ENCODE measurements around the gene APBA1.

The APBA1 gene

GRCh38 chr9:69527454-69527853 is 144.7 kb downstream of the APBA1 start:
- no peak overlapping the region for H3K27ac ChIP-seq (ENCODE audit: low read depth, low read length)
- no peaks in the 10 kb centered on the region for H3K27me3 ChIP-seq (ENCODE audit: control insufficient read depth, low read length)
- no peaks in the 10 kb centered on the region for H3F3A ChIP-seq (ENCODE audit: control insufficient read depth, insufficient read depth)
- no peaks in the 10 kb centered on the region for H3K4me1 ChIP-seq (ENCODE audit: control insufficient read depth, low read length)
- H3K79me2 ChIP-seq (ENCODE audit: control insufficient read depth, low read length), result no peaks in the 10 kb centered on the region
- no peak overlapping the region for H3K4me2 ChIP-seq (ENCODE audit: low read length)
- H3K9me2 ChIP-seq (replicated peaks; ENCODE audit: control insufficient read depth, low read length), result no peaks in the 10 kb centered on the region
- no peaks in the 10 kb centered on the region for H3K9me3 ChIP-seq (ENCODE audit: control insufficient read depth, insufficient read depth, low read length)
- H3K36me3 ChIP-seq (ENCODE audit: control insufficient read depth, low read length), result no peaks in the 10 kb centered on the region
- no peaks in the 10 kb centered on the region for H4K20me1 ChIP-seq (ENCODE audit: control insufficient read depth, insufficient read depth, low read depth, low read length)
- TF ChIP-seq, protein P1, sequence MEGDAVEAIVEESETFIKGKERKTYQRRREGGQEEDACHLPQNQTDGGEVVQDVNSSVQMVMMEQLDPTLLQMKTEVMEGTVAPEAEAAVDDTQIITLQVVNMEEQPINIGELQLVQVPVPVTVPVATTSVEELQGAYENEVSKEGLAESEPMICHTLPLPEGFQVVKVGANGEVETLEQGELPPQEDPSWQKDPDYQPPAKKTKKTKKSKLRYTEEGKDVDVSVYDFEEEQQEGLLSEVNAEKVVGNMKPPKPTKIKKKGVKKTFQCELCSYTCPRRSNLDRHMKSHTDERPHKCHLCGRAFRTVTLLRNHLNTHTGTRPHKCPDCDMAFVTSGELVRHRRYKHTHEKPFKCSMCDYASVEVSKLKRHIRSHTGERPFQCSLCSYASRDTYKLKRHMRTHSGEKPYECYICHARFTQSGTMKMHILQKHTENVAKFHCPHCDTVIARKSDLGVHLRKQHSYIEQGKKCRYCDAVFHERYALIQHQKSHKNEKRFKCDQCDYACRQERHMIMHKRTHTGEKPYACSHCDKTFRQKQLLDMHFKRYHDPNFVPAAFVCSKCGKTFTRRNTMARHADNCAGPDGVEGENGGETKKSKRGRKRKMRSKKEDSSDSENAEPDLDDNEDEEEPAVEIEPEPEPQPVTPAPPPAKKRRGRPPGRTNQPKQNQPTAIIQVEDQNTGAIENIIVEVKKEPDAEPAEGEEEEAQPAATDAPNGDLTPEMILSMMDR (IDR thresholded peaks at IDR 0.05; ENCODE audit: low read depth, low read length, poor library complexity, severe bottlenecking), result no peak
- TF ChIP-seq EZH2phosphoT487 (IDR thresholded peaks at IDR 0.05; ENCODE audit: borderline replicate concordance, low read length), result no peak
- H3K4me3 ChIP-seq (ENCODE audit: low read length), result no peak overlapping the region

DNA sequence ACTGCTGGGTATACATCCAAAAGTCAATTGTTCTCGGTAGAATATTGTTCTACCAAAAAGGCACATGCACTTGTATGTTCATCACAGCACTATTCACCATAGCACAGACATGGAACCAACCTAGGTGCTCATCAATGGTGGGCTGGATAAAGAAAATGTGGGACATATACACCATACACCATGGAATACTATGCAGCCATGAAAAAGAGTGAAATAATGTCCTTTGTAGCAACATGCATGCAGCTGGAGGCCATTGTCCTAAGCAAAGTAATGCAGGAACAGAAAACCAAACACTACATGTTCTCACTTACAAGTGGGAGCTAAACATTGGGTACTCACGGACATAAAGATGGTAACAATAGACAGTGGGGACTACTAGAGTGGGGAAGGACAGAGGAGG is 145.5 kb downstream of the APBA1 start:
- Histone ChIP-seq H3K4me3 (ENCODE audit: low read length) (no peak overlapping the region), H3K27me3 (ENCODE audit: control insufficient read depth, low read length) (no peaks in the 10 kb centered on the region), H3K4me2 (ENCODE audit: low read length) (no peak overlapping the region), H3F3A (ENCODE audit: control insufficient read depth, insufficient read depth) (no peaks in the 10 kb centered on the region), H3K27ac (ENCODE audit: low read depth, low read length) (no peak overlapping the region), H3K4me1 (ENCODE audit: control insufficient read depth, low read length) (no peaks in the 10 kb centered on the region), H3K9me3 (ENCODE audit: control insufficient read depth, insufficient read depth, low read length) (no peaks in the 10 kb centered on the region), H3K9me2 (replicated peaks; ENCODE audit: control insufficient read depth, low read length) (no peaks in the 10 kb centered on the region), H3K79me2 (ENCODE audit: control insufficient read depth, low read length) (no peaks in the 10 kb centered on the region), H3K36me3 (ENCODE audit: control insufficient read depth, low read length) (no peaks in the 10 kb centered on the region), H4K20me1 (ENCODE audit: control insufficient read depth, insufficient read depth, low read depth, low read length) (no peaks in the 10 kb centered on the region)
- TF ChIP-seq EZH2phosphoT487 (IDR thresholded peaks at IDR 0.05; ENCODE audit: borderline replicate concordance, low read length), result no peak
- TF ChIP-seq, protein P1 (IDR thresholded peaks at IDR 0.05; ENCODE audit: low read depth, low read length, poor library complexity, severe bottlenecking), result no peak

DNA sequence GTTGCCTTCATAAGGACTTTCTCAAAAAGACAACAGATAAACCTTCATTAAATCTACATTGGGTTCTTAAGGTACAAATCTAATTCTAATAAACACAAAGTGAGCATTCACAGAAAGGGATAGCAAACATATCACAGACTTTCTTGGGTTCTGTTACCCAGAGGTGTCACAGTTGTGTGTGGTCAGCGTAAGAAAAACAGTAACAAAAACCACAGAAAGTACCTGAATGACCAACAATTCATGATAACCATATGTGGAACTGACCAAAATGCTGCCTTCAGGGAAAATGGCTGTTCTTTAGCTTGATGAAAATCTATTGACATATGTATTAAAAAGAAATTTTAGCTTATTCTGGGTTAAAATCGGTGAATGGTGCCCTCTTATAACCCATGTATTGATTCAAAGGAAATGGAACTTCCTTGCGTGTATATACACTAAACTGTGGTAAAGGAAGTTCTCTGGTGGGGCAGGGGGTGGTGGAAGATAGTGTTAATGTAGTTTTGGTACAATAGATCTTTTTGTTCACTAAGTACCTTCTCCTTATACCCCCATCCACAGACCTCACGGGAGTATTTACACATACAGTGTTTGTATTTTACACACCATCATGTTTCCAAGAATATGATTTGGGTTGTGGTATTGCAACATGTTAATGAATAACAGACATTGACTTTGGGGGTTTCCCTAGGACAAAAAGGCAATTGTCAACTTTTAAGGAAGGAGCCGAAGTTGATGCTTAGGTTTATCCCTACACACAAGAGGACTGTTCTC is 152.5 kb downstream of the APBA1 start:
- Histone ChIP-seq H3F3A (ENCODE audit: control insufficient read depth, insufficient read depth) (no peaks in the 10 kb centered on the region), H4K20me1 (ENCODE audit: control insufficient read depth, insufficient read depth, low read depth, low read length) (no peaks in the 10 kb centered on the region), H3K4me3 (ENCODE audit: low read length) (no peak overlapping the region), H3K27ac (ENCODE audit: low read depth, low read length) (no peak overlapping the region), H3K4me1 (ENCODE audit: control insufficient read depth, low read length) (no peaks in the 10 kb centered on the region), H3K36me3 (ENCODE audit: control insufficient read depth, low read length) (no peaks in the 10 kb centered on the region), H3K79me2 (ENCODE audit: control insufficient read depth, low read length) (no peaks in the 10 kb centered on the region), H3K9me2 (replicated peaks; ENCODE audit: control insufficient read depth, low read length) (no peaks in the 10 kb centered on the region), H3K4me2 (ENCODE audit: low read length) (no peak overlapping the region), H3K27me3 (ENCODE audit: control insufficient read depth, low read length) (no peaks in the 10 kb centered on the region), H3K9me3 (ENCODE audit: control insufficient read depth, insufficient read depth, low read length) (no peaks in the 10 kb centered on the region; the same call in 1 of the 2 replicates)
- TF ChIP-seq, protein P1 (IDR thresholded peaks at IDR 0.05; ENCODE audit: low read depth, low read length, poor library complexity, severe bottlenecking), result no peak
- TF ChIP-seq EZH2phosphoT487 (IDR thresholded peaks at IDR 0.05; ENCODE audit: borderline replicate concordance, low read length), result no peak
